LHCN-M2 (cell line): ENCODE results near the gene HNRNPH3. TPM values are rescaled to one million over a fixed set of nuclear protein-coding genes. Genes with fewer than 3 reads are reported as not detected.

Source experiments
- DNase-seq: peaks from one replicate; pipeline ENCODE4 v3.0.0-alpha.2; 2012; ENCODE audit warnings: low read depth
- total RNA-seq: library from RNA; depleted of rRNA; stranded (reverse); fragments of >200 nt; gene quantifications from 2 replicates; pipeline ENCODE4 v1.2.3, GENCODE V29; 2014

HNRNPH3 gene
- total RNA-seq, 1 experiment from 2014 or later, result 36.6 TPM

GRCh38 chr10:68330852-68331454, 911 bp upstream of the HNRNPH3 start:
- DNase-seq, result peak; percentile 28

- DNase-seq, result peak; percentile 83
Measured at GRCh38 chr10:68332259-68333057, 594 bp downstream of the HNRNPH3 start, which contains the start of gene PBLD. Gene PBLD (minus strand): TSS chr10:68332928. CDS start chr10:68306844, 26,084 bp downstream.

- DNase-seq, result no peak
Measured at GRCh38 chr10:68333058-68333395, 1.2 kb downstream of the HNRNPH3 start.

GRCh38 chr10:68333440-68334431, 1.9 kb downstream of the HNRNPH3 start:
- no peak for DNase-seq

GRCh38 chr10:68334672-68335467, 3.0 kb downstream of the HNRNPH3 start:
- DNase-seq, result no peak

GRCh38 chr10:68336754-68337351, 5.0 kb downstream of the HNRNPH3 start:
- DNase-seq, result no peak

- DNase-seq, result no peak
Measured at GRCh38 chr10:68340358-68341080, 8.7 kb downstream of the HNRNPH3 start.

- no peak for DNase-seq
Measured at GRCh38 chr10:68342909-68343516, 11.1 kb downstream of the HNRNPH3 start.

GRCh38 chr10:68345621-68346020, 13.8 kb downstream of the HNRNPH3 start:
- DNase-seq, result no peak

GRCh38 chr10:68346774-68347173, 14.9 kb downstream of the HNRNPH3 start:
- no peak for DNase-seq

GRCh38 chr10:68348265-68348741, 16.4 kb downstream of the HNRNPH3 start:
- peak; percentile 53 for DNase-seq

- DNase-seq, result no peak
Measured at GRCh38 chr10:68353537-68353936, 21.7 kb downstream of the HNRNPH3 start.

GRCh38 chr10:68359189-68359588, 27.3 kb downstream of the HNRNPH3 start:
- DNase-seq, result no peak

- DNase-seq, result no peak
Measured at GRCh38 chr10:68362590-68362989, 30.7 kb downstream of the HNRNPH3 start.

- no peak for DNase-seq
Measured at GRCh38 chr10:68364101-68364886, 32.4 kb downstream of the HNRNPH3 start.

- no peak for DNase-seq
Measured at GRCh38 chr10:68365611-68366010, 33.7 kb downstream of the HNRNPH3 start.

- DNase-seq, result no peak
Measured at GRCh38 chr10:68366600-68366999, 34.7 kb downstream of the HNRNPH3 start.

GRCh38 chr10:68367121-68367520, 35.3 kb downstream of the HNRNPH3 start:
- DNase-seq, result no peak

- no peak for DNase-seq
Measured at GRCh38 chr10:68371604-68372003, 39.7 kb downstream of the HNRNPH3 start.
